Activated CD8-positive, alpha-beta memory T cell treated with anti-CD3 and anti-CD28 coated beads, Interleukin-2, amount 50 U/mL, for 48 hours (primary cell): ENCODE data around the gene YIF1A.

ENCODE experiments used
- DNase-seq: peaks from one replicate; pipeline ENCODE4 v3.0.0-alpha.2; 2020

Gene YIF1A

DNA sequence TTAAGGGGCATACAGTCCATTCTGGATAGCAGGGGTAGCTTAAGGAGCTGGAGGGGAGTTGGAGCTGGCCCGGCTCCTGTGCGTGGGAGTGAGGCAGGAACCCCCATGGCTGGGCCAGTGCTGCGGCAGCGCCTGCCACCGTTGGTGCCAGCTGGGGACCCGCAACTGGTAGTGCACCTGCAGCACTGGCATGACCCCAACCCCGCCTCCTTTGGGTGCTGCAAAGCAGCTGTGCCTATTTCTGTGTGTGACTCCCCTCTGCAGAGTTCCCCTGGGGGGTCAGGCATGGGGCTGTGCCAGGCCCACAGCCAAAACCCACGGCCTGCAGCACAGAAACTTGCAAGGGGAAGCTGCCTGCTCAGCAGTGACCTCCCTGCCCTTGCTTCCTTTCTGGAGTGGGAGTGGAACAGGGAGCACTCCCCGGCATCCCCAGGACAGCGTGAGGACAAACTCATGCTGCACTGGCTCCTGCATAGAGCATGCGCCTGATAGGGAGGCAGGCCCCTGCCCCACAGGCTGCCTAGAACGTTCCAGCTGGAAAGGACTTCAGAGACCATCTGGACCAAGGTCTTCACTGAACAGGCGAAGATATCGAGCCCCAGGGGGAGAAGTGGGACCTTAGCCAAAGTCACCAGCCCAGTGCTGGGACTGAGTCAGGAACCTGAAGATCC is 46.7 kb downstream of the YIF1A start:
- no peak for DNase-seq

DNA sequence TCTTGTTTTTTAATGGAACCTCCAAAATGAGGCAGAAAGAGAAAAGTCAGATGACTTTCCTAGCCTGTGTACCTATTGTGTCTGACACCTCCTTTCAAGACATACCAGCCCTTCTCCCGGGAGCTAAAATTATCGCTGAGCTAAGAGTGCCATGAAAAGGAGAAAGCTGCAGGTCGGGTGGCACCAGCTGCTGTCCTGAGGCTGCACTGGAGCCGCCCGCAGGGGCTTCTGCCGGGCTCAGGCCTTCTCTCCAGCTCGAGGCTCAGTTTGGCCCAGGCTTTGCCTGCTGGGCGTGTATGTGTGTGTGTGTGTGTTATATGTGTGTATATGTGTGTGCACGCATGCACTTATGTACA is 48.2 kb downstream of the YIF1A start:
- DNase-seq: no peak

DNA sequence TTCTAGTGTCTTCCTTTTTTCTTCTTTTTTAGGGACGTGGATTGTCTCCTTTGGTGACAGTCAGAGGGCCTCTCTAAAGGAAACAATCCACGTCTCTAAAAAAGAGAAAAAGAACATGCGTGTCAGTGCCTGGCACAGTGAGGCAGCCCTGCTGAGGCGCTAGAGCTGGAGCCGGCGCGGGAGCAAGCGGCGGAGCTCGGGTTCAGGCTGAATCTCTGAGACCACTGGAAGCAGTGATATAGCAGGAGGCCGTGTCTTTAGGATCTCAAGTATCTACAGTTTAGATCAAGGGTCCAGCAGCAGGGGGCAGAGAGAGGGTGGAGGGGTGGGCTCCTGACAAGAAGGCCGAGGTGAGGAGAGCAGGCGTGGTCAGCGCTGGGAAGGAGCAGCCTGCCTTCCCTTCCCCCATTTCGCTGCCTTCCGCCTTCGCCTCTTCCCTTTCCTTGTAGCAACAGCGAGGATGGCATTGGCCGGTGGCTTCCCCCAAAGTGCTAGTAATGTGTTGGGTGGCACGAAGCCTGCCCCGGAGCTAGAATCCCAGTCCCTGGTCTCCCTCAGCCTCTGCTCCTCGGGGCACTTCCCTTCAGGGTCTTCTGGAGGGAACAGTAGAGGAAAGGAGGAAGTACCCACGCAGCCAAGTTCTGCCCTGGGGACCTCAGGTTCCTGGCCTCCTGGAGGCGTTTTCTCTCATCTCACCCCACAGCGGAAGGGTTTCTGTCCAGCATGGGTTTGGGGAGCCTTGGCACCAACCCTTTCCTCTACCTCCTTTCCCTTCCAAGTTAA is 48.8 kb downstream of the YIF1A start:
- no peak for DNase-seq

GRCh38 chr11:66239511-66239910 is 49.4 kb downstream of the YIF1A start:
- DNase-seq: no peak

- no peak for DNase-seq
Measured at GRCh38 chr11:66238786-66239413, 50.0 kb downstream of the YIF1A start.

GRCh38 chr11:66237867-66238266 is 51.1 kb downstream of the YIF1A start:
- no peak for DNase-seq

GRCh38 chr11:66235141-66235540 is 53.8 kb downstream of the YIF1A start:
- DNase-seq: no peak
